NOMO-1 treated with dmso at 0.1 percent for 144 hours (cell line): Measurements from ENCODE around the gene THTPA.

Experiments
- DNase-seq: peaks from one replicate; lab custom pipeline; 2025; ENCODE audit not compliant: unreplicated experiment; lab: John Stamatoyannopoulos, UW

The THTPA gene, protein sequence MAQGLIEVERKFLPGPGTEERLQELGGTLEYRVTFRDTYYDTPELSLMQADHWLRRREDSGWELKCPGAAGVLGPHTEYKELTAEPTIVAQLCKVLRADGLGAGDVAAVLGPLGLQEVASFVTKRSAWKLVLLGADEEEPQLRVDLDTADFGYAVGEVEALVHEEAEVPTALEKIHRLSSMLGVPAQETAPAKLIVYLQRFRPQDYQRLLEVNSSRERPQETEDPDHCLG

DNA sequence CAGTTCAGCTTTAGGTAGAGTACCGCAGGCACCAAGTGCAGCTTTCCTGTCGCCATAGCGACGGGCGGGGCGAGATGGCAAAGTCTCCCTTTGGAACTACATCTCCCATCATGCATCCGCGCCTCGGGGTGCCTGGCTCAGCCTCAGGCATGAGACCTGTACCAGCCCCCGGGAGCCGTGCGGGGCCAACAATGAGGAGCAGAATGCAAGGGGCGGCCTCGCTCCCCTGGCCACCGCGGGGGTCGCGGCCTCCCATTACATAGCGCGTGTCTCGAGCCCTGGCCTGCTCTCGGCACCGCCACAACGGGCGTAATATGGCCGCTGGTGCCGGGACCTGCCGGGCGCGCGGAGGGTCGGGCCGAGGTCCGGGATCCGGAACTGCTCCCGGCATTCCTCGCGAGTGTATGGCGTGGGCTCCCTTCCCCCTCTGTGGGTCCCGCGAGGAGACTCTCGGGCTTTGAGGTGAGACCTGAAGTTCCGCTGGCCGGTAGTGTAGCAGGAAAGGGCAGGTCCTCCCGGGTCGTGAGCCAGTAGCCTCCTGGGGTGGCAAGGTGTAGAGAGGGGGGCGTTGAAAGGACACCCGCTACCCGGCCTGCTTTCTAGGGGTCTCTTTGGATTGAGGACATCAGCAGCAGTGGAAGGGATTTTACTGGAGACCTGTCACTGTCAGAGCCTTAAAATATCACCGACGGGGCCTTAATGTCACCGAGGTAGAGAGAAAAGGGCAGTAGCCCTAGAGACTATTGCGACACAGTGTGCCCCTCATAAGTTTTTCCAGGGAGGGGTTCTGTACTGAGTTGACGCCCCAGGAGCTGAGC, at the start of gene THTPA:
THTPA (plus strand) TSS at position 390 of the 818 bp plus-strand sequence. CDS start 487 bp downstream, outside the sequence.
- DNase-seq = peak; percentile 84

- no peak for DNase-seq
Measured at GRCh38 chr14:23512156-23512555, 43.9 kb upstream of the THTPA start.

- DNase-seq = no peak
Measured at GRCh38 chr14:23513005-23513817, 42.9 kb upstream of the THTPA start.

DNA sequence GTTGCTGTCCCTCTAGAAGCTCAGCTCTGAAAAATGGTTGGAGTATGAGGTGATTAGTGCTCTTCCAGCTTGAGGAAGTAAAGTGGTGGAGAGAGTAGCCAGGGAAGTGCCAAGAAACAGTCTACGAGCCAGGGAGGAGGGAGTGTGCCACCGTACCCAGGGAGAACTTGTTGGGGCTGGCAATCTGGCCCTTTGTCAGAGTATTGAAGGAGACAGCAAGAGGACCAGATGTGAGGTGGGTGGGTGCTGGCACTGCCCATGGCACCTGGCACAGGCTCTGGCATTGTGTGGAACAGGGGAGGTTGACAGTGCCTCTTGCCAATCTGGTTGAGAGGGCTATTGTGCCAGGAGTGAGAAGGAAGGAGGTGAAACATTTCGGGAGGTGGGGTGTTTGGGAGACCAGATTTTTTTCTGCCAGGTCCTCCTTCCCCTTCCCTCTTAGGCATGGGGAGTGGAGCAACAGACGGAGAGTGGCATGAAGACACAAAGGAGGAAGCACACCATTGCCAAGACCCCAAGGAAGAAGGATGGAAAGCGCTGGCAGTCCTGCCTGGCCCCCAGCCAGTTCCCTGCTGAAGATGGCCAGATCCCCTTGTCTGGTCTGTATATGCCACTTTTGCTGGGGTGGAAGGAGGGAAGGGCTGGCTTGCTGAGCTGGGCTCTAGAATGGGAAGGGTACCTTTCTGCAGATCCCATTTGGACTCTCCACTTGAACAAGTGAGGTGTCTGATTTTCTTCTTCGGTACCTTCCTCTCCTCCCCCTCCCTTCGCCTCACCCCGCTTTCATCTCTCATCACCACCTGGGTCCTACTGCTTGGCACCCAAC, 42.0 kb upstream of the THTPA start:
- no peak for DNase-seq

GRCh38 chr14:23514644-23514957, 41.5 kb upstream of the THTPA start:
- no peak for DNase-seq

DNA sequence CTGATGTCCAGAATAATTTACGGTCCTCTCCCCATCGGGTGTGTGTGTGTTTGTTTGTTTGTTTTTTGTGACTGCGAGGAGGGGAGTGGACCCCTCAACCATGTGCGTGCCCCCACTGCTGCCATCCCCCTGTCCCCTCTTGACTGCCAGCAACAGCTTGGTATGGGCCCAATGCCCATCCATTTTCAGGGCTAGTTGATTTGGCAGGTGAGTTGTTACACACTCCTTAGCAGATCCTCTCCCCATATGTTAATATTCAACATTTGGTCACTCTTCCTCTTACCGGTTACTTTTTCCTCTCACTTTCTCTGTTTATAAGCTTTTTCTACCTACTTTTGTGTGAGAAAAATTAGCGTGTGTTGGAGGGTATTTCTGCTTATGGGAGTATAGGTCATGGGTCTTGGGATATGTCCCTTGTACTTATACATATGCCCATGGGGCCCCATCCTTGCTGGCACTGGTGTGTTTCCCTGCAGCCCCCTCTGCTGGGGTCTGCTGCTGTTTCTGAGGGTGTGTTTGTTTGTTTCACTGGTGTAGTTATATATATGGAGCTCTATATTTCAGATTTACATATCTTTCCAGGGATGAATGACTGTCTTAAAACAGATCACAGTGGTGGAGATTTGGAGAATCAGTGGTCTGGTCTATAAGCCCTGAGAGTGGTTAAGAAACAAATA, 38.3 kb upstream of the THTPA start:
- no peak for DNase-seq

DNA sequence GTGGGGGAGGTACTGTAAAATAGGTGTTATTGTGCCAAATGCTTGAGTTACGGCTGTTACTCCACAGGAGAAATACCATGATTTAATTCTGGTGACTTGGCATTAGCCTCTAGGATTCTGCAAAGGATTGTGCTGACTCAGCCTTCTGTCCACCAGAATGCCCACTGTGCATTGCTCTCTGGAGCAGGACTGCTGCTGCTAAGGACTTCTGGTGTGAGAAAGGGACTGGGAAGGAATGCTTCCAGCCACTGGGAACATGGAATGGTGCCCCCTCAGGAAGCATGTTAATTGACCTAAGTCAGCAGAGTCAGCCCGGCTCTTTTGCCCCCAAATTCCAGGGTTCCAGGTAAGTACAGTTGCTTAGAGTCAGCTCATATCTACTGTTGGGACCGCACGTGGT, 37.4 kb upstream of the THTPA start:
- DNase-seq = no peak

DNA sequence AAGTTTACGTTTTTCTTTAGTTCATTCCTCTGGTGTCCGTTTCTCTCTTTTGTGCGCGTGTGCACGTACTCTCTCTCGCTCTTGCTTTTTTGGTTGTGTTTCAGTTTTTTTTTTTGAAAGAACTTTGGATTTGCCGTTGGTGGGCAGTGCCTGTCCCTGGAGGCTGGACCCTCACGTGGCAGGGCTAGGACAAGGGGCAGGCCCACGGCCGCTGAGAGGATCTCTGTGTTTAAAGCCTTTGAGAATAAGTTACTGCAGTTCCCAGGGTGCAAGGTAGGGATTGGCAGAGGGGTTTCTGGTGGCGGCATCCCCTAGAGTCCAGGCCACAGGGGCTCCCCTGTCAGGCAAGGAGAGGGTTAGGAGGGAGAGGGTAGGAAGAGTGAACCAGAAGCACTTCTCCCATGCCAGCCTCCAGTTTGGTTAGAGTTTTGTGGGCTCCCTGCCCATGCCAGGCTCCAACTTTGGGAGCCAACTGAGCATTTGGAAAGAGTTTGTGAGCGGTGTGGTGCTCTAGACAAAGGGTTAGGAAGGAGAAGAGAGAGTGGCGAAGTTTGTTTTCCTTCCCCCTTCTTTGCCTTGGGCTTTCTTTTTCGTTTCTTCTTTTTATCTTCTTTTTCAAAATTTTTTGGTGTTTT, 35.1 kb upstream of the THTPA start:
- no peak for DNase-seq

GRCh38 chr14:23521785-23522640, 34.1 kb upstream of the THTPA start:
- peak; percentile 28 for DNase-seq

- no peak for DNase-seq
Measured at GRCh38 chr14:23522643-23523198, 33.4 kb upstream of the THTPA start.

DNA sequence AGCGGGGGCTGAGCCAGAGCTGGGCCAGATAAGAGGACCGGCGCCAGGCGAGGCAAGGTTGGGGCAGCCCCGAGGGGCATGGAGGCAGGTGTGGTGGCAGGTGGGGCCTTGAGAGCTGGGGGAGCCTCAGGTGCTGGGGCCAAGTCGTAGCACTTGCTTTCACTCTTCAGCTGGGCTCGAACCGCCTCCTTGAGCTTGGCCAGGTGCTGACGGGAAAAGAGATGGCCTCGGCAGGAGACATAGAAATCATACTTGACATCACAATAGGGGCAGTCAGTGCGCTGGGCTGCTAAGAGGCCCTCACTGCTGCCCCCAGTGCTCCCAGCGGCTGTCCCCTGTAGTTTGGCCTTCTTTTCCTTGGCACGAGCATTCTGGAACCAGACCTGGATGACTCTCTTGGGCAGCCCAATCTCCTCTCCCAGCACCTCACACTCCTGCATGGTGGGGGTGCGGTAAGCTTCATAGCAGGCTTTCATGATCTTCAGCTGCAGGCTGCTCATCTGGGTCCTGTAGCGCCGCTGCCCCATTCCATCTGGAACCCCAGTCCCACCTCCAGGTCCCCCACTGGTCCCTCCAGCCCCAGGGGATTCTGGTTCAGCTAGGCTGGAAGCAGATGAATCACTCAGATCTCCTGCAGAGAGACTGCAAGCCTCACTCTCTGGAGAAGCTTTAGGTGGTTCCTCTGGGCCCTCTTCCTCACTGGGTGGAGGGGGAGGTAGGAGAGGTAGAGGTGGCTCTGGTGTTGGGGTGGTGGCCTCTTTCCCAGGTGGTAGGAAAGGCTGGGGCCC, 32.6 kb upstream of the THTPA start:
- DNase-seq = no peak

- DNase-seq = no peak
Measured at GRCh38 chr14:23524954-23525353, 31.1 kb upstream of the THTPA start.

GRCh38 chr14:23525611-23526010, 30.5 kb upstream of the THTPA start:
- DNase-seq = no peak

DNA sequence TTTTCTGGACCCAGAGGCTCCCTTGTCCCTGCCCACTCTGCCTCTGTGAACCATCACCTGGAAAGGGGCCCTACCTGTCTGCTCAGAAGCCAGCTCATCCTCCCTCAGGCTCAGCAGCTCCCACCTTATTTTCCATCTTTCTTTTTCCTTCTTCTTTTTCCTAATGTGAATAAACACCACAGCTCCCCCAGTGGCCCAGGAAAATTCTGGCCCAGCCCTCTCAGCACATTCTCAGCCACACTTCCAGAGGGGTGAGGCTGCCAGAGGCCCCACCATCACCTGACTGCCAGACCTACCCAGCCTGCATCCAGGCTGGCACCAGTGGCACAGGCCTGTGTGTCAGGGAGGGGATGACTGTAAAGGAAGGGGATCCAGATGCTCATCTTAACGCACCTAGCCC, 27.5 kb upstream of the THTPA start:
- no peak for DNase-seq

- no peak for DNase-seq
Measured at GRCh38 chr14:23529016-23529415, 27.1 kb upstream of the THTPA start.

DNA sequence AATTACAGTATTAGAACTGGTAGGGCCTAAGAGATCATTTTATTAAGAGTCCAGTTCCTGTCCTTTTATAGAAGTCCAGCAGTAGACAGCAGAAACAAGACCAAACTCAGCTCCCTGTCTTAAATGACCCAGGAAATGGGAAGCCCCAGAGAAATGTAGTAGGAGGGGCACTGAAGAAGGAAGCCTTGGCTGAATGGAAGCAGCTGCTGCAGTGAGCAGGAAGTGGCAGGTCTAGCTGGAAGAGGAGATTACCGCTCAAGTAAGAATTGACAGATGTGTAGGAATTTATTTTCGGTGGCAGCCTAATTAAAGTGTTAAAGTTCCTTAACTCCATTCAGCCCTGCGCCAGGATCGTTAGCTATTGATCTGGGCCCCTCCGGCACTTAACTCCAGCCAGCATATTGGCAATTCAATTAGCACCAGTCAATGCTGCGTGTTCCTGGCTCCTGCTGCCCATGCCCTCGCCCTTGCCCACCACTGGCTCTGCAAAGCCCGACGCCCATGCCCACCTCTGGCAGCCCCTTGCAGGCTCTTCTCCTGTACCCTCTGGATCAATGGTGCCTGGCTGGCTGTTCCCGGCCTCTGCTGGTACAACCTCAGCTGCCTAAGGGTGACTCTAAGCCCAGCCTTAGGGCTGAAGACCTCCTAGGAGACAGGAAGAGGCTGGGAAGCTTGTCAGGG, 25.6 kb upstream of the THTPA start:
- no peak for DNase-seq

DNA sequence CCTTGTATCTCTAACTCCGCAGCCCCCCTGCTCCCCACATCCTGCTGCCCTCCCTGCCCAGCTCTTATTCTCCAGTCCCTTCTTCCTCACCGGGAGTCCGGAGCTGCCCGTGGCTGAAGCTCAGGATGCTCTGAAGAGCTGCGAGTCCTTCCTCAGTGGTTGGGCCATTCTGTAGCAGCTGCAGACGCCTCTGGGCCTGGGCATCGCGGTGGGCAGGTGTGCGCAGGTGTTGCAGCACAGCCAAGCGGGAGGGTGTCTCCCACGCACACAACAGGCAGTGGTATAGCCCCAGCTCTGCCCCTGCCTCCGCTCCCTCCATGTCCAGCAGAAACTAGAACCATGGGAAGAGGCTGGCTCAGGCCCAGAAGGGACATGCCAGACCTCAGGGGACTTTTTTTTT, 24.7 kb upstream of the THTPA start:
- no peak for DNase-seq
